Hepatic stellate cell (primary cell): ENCODE results near the gene BCDIN3D.
A peak's percentile ranks its signal among the peaks of the same experiment; 100 is the strongest.
"Not testable (repeated sequence)": the region's sequence is repeated elsewhere in the genome, so short reads cannot be mapped to it uniquely, and the experiment has no call there.

Experiments
- DNase-seq: peaks from one replicate; pipeline ENCODE4 v3.0.0; 2011; ENCODE audit warnings: low spot score

BCDIN3D gene

GRCh38 chr12:49842519-49843352 is at the start of gene BCDIN3D:
TSS of gene BCDIN3D (minus strand) at chr12:49843106. CDS start at chr12:49843087, 19 bp downstream.
- peak; percentile 89 for DNase-seq

GRCh38 chr12:49892084-49892731 is 49.3 kb upstream of the BCDIN3D start:
- no peak for DNase-seq

GRCh38 chr12:49891476-49891875 is 48.6 kb upstream of the BCDIN3D start:
- no peak for DNase-seq

- no peak for DNase-seq
Observed at GRCh38 chr12:49891012-49891411, 48.1 kb upstream of the BCDIN3D start.

GRCh38 chr12:49890096-49890461 is 47.2 kb upstream of the BCDIN3D start:
- DNase-seq = no peak

GRCh38 chr12:49889361-49890095 is 46.6 kb upstream of the BCDIN3D start:
- DNase-seq = no peak

- DNase-seq = no peak
Observed at GRCh38 chr12:49888461-49889151, 45.7 kb upstream of the BCDIN3D start.

GRCh38 chr12:49887536-49888401 is 44.9 kb upstream of the BCDIN3D start:
- no peak for DNase-seq

- DNase-seq = no peak
Observed at GRCh38 chr12:49887091-49887490, 44.2 kb upstream of the BCDIN3D start.

- DNase-seq = no peak
Observed at GRCh38 chr12:49885663-49886461, 43.0 kb upstream of the BCDIN3D start.

- DNase-seq = no peak
Observed at GRCh38 chr12:49885118-49885517, 42.2 kb upstream of the BCDIN3D start.

GRCh38 chr12:49882851-49883464 is 40.1 kb upstream of the BCDIN3D start:
- no peak for DNase-seq

GRCh38 chr12:49882248-49882850 is 39.4 kb upstream of the BCDIN3D start:
- DNase-seq = no peak

GRCh38 chr12:49881415-49882247 is 38.7 kb upstream of the BCDIN3D start:
- DNase-seq = no peak

GRCh38 chr12:49880756-49881414 is 38.0 kb upstream of the BCDIN3D start:
- DNase-seq = no peak

GRCh38 chr12:49879065-49879464 is 36.2 kb upstream of the BCDIN3D start:
- not testable (repeated sequence) for DNase-seq

GRCh38 chr12:49878021-49878420 is 35.1 kb upstream of the BCDIN3D start:
- no peak for DNase-seq

GRCh38 chr12:49877066-49877465 is 34.2 kb upstream of the BCDIN3D start:
- no peak for DNase-seq
